Ectodermal cell (in vitro differentiated cells): ENCODE results near the gene SH3BP2.
"Not testable (repeated sequence)": the region's sequence is repeated elsewhere in the genome, so short reads cannot be mapped to it uniquely, and the experiment has no call there.

Experiments used
- H3K27ac ChIP-seq: 2 replicates; pipeline ENCODE4 v1.7.0; 2013; ENCODE audit warnings: mild to moderate bottlenecking, low read depth, low read length; ENCODE audit not compliant: insufficient read depth, poor library complexity, severe bottlenecking
- H3K27me3 ChIP-seq: 2 replicates; pipeline ENCODE4 v1.7.0; 2013; ENCODE audit warnings: mild to moderate bottlenecking, low read length; ENCODE audit not compliant: insufficient read depth, control insufficient read depth, poor library complexity, severe bottlenecking
- H3K36me3 ChIP-seq: one replicate; pipeline ENCODE4 v1.7.0; 2013; ENCODE audit warnings: low read length; ENCODE audit not compliant: control insufficient read depth, insufficient read depth
- H3K4me1 ChIP-seq: one replicate; pipeline ENCODE4 v1.7.0; 2013; ENCODE audit warnings: low read length; ENCODE audit not compliant: control insufficient read depth, insufficient read depth
- H3K4me3 ChIP-seq: 2 replicates; pipeline ENCODE4 v1.7.0; 2013; ENCODE audit warnings: low read depth, low read length, control low read depth; ENCODE audit not compliant: insufficient read depth
- H3K9me3 ChIP-seq: 2 replicates; pipeline ENCODE4 v1.7.0; 2013; ENCODE audit warnings: mild to moderate bottlenecking, low read length, moderate library complexity; ENCODE audit not compliant: control insufficient read depth
- WGBS, 2 experiments: methylation state at CpG; one replicate each; pipeline ENCODE4 v1.1.7; 2013; ENCODE audit warnings: missing lambda C conversion rate in 2 of 2; 5-methylcytosine and 5-hydroxymethylcytosine counted together

Gene SH3BP2

DNA sequence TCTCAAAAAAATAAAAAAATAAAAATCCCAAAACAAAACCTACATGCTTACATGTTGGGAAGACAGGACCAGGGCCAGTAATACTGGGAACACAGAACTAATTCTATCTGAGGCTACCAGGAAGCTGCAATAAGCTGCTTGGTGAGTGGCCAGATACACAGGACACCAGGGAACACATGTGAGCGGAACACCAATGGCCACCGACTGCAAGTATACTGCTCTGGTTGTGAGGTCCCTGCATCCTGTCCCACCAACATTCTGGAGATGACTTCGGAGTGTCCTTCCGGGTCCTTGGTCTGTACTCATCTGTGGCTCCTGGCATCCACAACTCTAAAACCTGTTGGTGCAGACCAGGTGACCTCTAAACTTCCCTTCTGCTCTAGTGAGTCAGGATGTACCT is 39.4 kb upstream of the SH3BP2 start:
- Histone ChIP-seq H3K4me1 (peaks cover 5% of the 10 kb centered on the region), H3K4me3 (no peak overlapping the region), H3K9me3 (no peaks in the 10 kb centered on the region), H3K36me3 (no peaks in the 10 kb centered on the region), H3K27me3 (no peaks in the 10 kb centered on the region), H3K27ac (no peak overlapping the region)
- 95 to 98% methylated on average over 4 of the region's 4 CpGs for WGBS, 2 experiments

DNA sequence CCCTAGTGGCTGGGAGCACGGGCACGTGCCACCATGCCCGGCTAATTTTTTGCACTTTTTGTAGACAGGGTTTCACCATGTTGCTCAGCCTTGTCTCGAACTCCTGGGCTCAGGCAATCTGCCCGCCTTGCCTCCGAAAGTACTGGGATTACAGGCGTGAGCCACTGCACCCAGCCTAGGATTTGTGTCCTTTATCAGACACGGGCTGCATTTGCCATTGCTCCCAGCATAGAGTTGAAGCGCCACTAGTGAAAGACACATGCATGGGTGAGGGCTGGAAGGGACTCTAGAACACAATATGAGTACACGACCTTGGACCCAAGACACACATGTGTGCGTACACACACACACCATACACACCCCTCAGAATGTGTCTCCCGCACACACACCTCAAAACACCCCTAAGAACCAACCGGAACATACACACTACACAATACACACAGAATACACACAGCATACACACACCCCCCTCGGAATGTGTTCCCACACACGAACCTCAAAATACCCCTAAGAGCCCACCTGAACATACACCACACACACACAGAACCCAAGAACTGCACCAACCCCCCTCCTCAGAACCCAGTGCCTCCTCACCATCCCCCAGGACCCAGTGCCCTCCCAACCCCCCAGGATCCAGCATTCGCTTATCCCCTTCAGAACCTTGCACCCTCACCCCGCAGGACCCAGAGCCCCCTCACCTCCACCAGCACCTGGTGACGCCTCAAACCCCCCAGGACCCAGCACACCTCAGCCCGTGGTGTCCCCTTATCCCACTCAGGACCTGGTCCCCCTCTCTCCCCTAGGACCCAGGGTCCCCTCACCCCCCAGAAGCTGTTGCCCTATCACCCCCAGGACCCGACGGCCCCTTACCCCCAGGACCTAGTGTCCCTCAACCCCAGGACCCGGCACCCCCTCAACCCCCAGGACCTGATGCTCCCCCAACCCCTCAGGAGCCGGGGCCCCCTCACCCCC is 37.8 kb upstream of the SH3BP2 start:
- no peaks in the 10 kb centered on the region for H3K27me3 ChIP-seq
- no peaks in the 10 kb centered on the region for H3K9me3 ChIP-seq
- H3K27ac ChIP-seq: no peak overlapping the region
- H3K4me3 ChIP-seq: peak overlapping the region; percentile 59
- 66 to 71% methylated on average over 23 of the region's 23 CpGs for WGBS, 2 experiments
- H3K4me1 ChIP-seq: peaks cover 5% of the 10 kb centered on the region
- no peaks in the 10 kb centered on the region for H3K36me3 ChIP-seq

DNA sequence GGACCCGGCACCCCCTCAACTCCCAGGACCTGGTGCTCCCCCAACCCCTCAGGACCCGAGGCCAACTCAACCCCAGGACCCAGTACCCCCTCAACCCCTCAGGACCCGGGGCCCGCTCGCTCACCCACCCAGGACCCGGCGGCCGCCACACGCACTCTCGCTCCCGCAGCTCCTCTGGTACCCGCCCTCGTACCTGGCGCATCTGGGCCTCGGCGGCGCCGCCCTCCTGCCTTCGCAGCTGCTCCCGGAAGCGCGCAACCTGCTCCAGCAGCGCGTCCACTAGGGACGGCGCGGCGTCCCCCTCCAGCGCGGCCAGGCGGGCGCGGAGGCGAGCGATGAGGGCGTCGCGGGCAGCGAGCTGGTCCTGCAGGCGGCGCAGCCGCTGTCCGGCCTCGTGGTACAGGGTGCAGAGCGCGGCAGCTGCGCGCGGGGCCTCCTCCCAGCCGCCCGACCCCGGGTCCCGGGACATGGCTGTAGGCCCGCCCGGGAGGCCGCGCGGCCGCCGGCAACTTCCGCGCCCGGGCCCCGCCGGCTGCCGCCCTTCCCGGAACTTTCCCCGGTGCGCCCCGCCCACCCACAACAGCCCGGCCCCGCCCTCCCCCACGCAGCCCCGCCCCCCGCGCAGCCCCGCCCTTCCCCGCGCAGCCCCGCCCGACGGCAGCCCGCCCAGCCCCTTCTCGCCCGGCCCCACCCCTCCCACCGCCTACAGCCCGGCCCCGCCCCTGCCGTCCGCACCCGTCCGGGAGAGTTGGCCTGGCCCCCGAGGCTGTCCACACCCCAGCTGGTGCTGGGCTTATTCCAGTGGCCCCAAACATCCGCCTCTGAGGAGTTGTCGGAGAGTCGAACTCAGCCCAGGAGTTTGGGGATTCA is 36.8 kb upstream of the SH3BP2 start, which contains the start of gene TNIP2:
TNIP2 (minus strand) TSS at position 516 of the 870 bp plus-strand sequence; CDS start at position 469, 47 bp downstream.
- WGBS, 2 experiments: 0 to 1% methylated on average over 84 to 96 of the region's 96 CpGs
- no peaks in the 10 kb centered on the region for H3K36me3 ChIP-seq
- peak within 1 kb of the TSS; percentile 59 for H3K4me3 ChIP-seq
- H3K4me1 ChIP-seq: peaks cover 5% of the 10 kb centered on the region
- H3K27me3 ChIP-seq: no peaks in the 10 kb centered on the region
- H3K9me3 ChIP-seq: no peaks in the 10 kb centered on the region
- H3K27ac ChIP-seq: peak within 1 kb of the TSS; percentile 26

DNA sequence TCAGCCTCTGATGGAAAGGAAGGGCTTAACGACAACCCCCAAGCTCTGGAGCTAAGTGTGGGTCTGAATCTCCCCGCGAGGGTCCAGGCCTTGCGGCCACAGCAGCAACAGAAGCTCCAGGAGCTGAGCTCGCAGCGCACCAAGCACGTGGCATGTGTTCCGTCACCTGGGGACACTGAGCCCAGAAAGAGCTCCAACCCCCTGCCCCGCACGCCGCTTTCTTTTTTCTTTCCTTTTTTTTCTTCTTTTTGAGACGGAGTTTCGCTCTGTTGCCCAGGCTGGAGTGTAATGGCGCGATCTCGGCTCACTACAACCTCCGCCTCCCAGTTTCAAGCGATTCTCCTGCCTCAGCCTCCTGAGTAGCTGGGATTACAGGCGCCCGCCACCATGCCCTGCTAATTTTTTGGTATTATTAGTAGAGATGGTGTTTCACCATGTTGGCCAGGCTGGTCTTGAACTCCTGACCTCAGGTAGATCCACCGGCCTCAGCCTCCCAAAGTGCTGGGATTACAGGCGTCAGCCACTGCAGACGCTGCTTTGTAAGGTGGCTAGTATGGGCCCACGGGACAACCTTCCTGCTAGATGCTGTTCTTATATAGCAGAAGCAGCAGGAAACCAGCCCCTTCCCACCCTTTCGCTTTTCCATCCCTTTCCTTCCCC is 36.1 kb upstream of the SH3BP2 start:
- Histone ChIP-seq H3K9me3 (no peaks in the 10 kb centered on the region), H3K27me3 (no peaks in the 10 kb centered on the region), H3K4me3 (peak overlapping the region; percentile 26), H3K4me1 (peaks cover 5% of the 10 kb centered on the region), H3K27ac (peak overlapping the region; percentile 26), H3K36me3 (no peaks in the 10 kb centered on the region)
- 78 to 80% methylated on average over 25 of the region's 25 CpGs for WGBS, 2 experiments

DNA sequence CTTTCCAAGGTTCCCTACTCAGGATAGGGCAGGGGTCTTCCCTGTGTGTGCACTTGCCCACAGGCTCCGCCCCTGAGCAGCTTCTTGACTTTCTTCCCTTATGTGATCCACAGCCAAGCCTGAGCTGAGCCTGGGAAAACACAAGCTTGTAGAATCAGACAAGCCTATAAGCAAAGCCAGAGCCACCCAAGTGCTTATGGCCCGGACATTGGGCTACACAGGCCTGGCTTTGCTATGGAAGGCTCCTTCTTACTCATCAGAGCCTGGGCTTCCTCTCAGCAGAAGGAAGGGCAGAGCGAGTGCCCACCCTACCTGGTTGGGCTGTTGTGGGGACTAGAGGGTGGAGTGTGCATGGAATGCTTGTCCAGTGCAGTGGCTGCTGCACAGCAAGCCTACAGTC is 35.5 kb upstream of the SH3BP2 start:
- WGBS, 2 experiments: 91 to 95% methylated on average over 3 of the region's 3 CpGs
- Histone ChIP-seq H3K27ac (no peak overlapping the region), H3K9me3 (no peaks in the 10 kb centered on the region), H3K4me3 (no peak overlapping the region), H3K27me3 (no peaks in the 10 kb centered on the region), H3K36me3 (no peaks in the 10 kb centered on the region), H3K4me1 (peaks cover 5% of the 10 kb centered on the region)

DNA sequence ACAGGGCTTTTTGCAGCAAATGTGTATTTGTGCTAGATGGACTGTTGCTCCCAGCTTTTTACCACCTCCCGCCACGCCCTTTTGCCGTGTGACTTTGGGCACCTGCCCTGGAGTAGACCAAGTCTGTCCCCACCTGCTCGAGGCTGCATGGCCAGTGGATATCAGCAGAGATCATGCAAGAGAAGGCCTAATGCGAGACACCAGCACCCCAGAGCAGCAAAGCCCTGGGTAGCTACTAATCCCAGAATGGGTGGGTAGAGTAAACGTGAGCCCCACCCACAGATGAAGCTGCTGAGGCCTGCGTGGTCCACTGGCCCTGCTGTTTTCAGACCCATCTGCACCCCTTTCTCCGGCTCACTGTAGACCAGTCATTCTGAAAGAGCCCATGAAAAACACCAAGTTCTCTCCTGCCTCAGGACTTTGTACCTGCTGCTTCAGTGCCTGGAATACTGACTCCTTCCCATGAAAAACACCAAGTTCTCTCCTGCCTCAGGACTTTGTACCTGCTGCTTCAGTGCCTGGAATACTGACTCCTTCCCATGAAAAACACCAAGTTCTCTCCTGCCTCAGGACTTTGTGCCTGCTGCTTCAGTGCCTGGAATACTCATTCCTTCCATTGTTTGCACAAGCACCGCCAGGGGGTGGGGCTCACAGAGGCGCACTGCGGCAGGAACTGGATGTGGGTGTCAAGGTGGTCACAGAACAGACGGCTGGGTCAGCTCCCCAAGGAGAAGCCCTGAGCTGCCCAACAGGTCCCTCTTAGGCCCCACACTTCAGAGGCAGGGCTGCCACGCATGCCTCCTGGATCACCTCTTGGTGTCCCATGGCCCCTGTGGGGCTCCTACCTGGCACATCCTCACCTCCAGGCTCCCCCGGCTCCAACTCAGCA is 31.6 kb upstream of the SH3BP2 start:
- Histone ChIP-seq H3K27me3 (no peaks in the 10 kb centered on the region), H3K4me1 (no peaks in the 10 kb centered on the region), H3K9me3 (no peaks in the 10 kb centered on the region), H3K27ac (no peak overlapping the region), H3K4me3 (no peak overlapping the region), H3K36me3 (no peaks in the 10 kb centered on the region)
- WGBS, 2 experiments: 83 to 87% methylated on average over 14 of the region's 14 CpGs

DNA sequence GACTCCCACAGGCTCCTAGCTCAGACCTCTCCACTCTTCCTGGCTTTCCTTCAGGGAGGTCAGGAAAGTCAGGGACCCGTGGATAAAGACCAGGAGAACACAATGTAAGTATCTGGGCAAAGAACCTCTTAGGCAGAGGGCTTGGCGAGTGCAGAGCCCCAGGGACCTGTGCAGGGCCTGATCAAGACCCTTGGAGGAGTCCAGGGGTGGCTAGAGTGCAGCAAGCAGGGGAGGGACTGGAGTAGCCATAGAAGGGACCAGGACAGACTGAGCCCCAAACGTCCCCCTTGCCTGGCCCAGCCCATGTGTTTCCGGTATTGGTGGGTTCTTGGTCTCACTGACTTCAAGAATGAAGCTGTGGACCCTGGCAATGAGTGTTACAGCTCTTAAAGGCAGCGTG is 30.8 kb upstream of the SH3BP2 start:
- WGBS, 2 experiments: 89 to 90% methylated on average over 5 of the region's 5 CpGs
- no peaks in the 10 kb centered on the region for H3K27me3 ChIP-seq
- no peaks in the 10 kb centered on the region for H3K9me3 ChIP-seq
- H3K36me3 ChIP-seq: no peaks in the 10 kb centered on the region
- no peak overlapping the region for H3K4me3 ChIP-seq
- no peak overlapping the region for H3K27ac ChIP-seq
- H3K4me1 ChIP-seq: no peaks in the 10 kb centered on the region

DNA sequence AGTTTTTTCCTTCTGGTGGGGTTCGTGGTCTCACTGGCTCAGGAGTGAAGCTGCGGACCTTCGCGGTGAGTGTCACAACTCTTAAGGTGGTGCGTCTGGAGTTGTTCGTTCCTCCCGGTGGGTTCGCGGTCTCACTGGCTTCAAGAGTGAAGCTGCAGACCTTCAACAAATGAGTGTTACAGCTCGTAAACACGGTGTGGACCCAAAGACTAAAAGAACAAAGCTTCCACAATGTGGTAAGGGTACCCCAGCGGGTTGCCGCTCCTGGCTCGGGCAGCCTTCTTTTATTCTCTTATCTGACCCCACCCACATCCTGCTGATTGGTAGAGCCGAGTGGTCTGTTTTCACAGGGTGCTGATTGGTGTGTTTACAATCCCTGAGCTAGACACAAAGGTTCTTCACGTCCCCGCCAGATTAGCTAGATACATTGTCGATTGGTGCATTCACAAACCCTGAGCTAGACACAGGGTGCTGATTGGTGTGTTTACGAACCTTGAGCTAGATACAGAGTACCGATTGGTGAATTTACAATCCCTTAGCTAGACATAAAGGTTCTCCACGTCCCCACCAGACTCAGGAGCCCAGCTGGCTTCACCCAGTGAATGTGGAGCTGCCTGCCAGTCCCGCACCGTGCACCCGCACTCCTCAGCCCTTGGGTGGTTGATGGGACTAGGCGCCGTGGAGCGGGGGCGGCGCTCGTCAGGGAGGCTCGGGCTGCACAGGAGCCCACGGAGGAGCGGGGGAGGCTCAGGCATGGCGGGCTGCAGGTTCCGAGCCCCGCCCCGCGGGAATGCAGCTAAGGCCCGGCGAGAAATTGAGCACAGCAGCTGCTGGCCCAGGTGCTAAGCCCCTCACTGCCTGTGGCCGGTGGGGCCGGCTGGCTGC is 30.2 kb upstream of the SH3BP2 start:
- not testable (repeated sequence) for H3K27ac ChIP-seq, H3K27me3 ChIP-seq
- 94 to 95% methylated on average over 42 of the region's 42 CpGs for WGBS, 2 experiments

More for the DNA sequence above, 30.2 kb upstream of the SH3BP2 start:
- not testable (repeated sequence) for H3K9me3 ChIP-seq, H3K4me3 ChIP-seq, H3K4me1 ChIP-seq, H3K36me3 ChIP-seq
